HT-29 (cell line): ENCODE results near the gene OR4K5. TPM values are rescaled to one million over a fixed set of nuclear protein-coding genes. Genes with fewer than 3 reads are reported as not detected.

Source experiments
- total RNA-seq: library from RNA; depleted of rRNA; stranded (reverse); fragments of >200 nt; shearing (Covaris generic); gene quantifications from 2 replicates; pipeline ENCODE4 v1.2.3, GENCODE V29; 2014; rRNA removed

The OR4K5 gene
- total RNA-seq, 1 experiment from 2014 or later = not detected

Other genes starting within 250 kb of the OR4K5 start
- not detected in 2 replicates for gene OR11H2, start 206.7 kb upstream of the OR4K5 start, total RNA-seq
- not detected in 2 replicates for gene OR4Q3, start 177.0 kb upstream of the OR4K5 start, total RNA-seq
- not detected in 2 replicates for gene OR4M1, start 147.1 kb upstream of the OR4K5 start, total RNA-seq
- not detected in 2 replicates for gene OR4N2, start 116.8 kb upstream of the OR4K5 start, total RNA-seq
- not detected in 2 replicates for gene OR4K2, start 45.5 kb upstream of the OR4K5 start, total RNA-seq
- gene OR4K1, start 10.3 kb downstream of the OR4K5 start, total RNA-seq = not detected in 2 replicates
- gene OR4K15, start 55.0 kb downstream of the OR4K5 start, total RNA-seq = not detected in 2 replicates
- gene OR4Q2, start 81.6 kb downstream of the OR4K5 start, total RNA-seq = not detected in 2 replicates
- gene OR4K14, start 98.7 kb downstream of the OR4K5 start, total RNA-seq = not detected in 2 replicates
- gene OR4K13, start 115.4 kb downstream of the OR4K5 start, total RNA-seq = not detected in 2 replicates
- gene OR4L1, start 139.4 kb downstream of the OR4K5 start, total RNA-seq = not detected in 2 replicates
- gene OR4K17, start 190.1 kb downstream of the OR4K5 start, total RNA-seq = not detected in 2 replicates
- gene OR4N5, start 218.2 kb downstream of the OR4K5 start, total RNA-seq = not detected in 2 replicates